Ovary (tissue), 3 donors: Measurements from ENCODE around the gene CCDC88A.

ENCODE experiments used
- EP300 ChIP-seq: sonication (generic); formaldehyde crosslinking; IDR thresholded peaks from one replicate; pipeline ENCODE4 v1.6.1; 2017; ENCODE audit warnings: antibody characterized with exemption
- POLR2A ChIP-seq: fragments of 450-650 bp; IDR thresholded peaks from one replicate; pipeline ENCODE4 v1.6.1; 2017; ENCODE audit warnings: antibody characterized with exemption, mild to moderate bottlenecking, moderate library complexity
- TF ChIP-seq, protein P1 (sequence below), 3 donors: fragments of 450-650 bp in 2 of 3; fragments of 200-600 bp in 1 of 3; IDR thresholded peaks; one replicate each; pipeline versions ENCODE4 v1.5.1 to v1.8.0; 2016 to 2022; ENCODE audit warnings: antibody characterized with exemption in 3 of 3, mild to moderate bottlenecking in 1 of 3
- donor health status: DM: no; HTN: no; CAD: no.

DNA sequence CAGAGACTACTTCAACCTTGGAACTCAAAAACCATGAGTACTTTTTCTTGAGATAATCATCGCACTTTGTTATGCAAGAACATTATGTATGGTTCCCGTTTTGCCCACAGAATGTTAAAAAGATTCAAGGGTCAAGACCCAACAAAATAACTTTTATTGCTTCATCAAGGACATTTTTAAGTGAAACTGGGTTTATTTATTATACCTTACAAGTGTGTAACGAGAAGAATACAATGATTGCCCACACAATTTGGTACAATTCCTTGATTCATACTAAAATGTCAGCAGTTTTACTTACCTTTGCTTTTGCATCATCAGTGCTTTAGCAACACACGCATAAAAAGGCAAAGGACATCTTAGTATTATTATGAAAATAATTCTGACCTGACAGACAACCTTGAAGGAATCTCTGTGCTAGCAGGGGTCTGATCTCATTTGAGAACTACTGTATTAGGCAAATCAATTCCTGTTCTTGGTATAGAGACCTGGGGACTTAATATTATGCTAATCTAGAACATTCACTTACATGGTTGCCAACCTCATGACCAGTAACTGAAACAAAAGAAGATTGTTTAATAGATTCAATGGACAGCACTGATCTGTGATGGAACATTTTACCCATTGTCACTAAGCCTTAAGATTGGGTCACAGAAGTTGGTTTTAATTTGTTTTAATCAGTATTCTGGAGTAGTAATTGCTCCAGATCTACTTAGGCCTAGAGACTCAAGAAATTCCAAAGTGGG is 16.2 kb downstream of the CCDC88A start:
- TF ChIP-seq, protein P1, sequence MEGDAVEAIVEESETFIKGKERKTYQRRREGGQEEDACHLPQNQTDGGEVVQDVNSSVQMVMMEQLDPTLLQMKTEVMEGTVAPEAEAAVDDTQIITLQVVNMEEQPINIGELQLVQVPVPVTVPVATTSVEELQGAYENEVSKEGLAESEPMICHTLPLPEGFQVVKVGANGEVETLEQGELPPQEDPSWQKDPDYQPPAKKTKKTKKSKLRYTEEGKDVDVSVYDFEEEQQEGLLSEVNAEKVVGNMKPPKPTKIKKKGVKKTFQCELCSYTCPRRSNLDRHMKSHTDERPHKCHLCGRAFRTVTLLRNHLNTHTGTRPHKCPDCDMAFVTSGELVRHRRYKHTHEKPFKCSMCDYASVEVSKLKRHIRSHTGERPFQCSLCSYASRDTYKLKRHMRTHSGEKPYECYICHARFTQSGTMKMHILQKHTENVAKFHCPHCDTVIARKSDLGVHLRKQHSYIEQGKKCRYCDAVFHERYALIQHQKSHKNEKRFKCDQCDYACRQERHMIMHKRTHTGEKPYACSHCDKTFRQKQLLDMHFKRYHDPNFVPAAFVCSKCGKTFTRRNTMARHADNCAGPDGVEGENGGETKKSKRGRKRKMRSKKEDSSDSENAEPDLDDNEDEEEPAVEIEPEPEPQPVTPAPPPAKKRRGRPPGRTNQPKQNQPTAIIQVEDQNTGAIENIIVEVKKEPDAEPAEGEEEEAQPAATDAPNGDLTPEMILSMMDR (IDR thresholded peaks at IDR 0.05): no peak
- no peak for TF ChIP-seq POLR2A
- TF ChIP-seq EP300: no peak
